GM10266 (cell line): ENCODE measurements around the gene FSCB.

Experiments
- DNase-seq: peaks from one replicate; pipeline ENCODE4 v3.0.0; 2012; ENCODE audit errors: extremely low spot score
- CTCF ChIP-seq: IDR thresholded peaks from 2 replicates; pipeline ENCODE4 v1.5.1; 2012; ENCODE audit warnings: mild to moderate bottlenecking, low read depth; ENCODE audit not compliant: control insufficient read depth, insufficient read depth; ENCODE audit errors: missing control alignments

The FSCB gene

GRCh38 chr14:44463356-44464004 is 43.6 kb downstream of the FSCB start:
- TF ChIP-seq CTCF: no peak
- no peak for DNase-seq

GRCh38 chr14:44462381-44462780 is 44.7 kb downstream of the FSCB start:
- no peak for TF ChIP-seq CTCF
- no peak for DNase-seq

- no peak for TF ChIP-seq CTCF
- no peak for DNase-seq
Observed at GRCh38 chr14:44461811-44462210, 45.3 kb downstream of the FSCB start.
